Mammary epithelial cell (primary cell): Measurements from ENCODE around the gene CXCL12.

ENCODE experiments used
- EZH2 ChIP-seq: IDR thresholded peaks from 2 replicates; pipeline ENCODE4 v1.6.1; 2012; ENCODE audit warnings: low read length, inconsistent platforms, borderline replicate concordance
- TF ChIP-seq, protein P1 (sequence below), 2 donors: IDR thresholded peaks in 1 of 2; conservative IDR thresholded peaks in 1 of 2; 2 replicates each; pipeline ENCODE4 v1.5.1; 2011 to 2012; ENCODE audit warnings: inconsistent platforms in 2 of 2, low read length in 2 of 2, mild to moderate bottlenecking in 2 of 2, control low read depth in 1 of 2, low read depth in 1 of 2; ENCODE audit not compliant: insufficient read depth in 1 of 2; ENCODE audit errors: extremely low read depth in 1 of 2

DNA sequence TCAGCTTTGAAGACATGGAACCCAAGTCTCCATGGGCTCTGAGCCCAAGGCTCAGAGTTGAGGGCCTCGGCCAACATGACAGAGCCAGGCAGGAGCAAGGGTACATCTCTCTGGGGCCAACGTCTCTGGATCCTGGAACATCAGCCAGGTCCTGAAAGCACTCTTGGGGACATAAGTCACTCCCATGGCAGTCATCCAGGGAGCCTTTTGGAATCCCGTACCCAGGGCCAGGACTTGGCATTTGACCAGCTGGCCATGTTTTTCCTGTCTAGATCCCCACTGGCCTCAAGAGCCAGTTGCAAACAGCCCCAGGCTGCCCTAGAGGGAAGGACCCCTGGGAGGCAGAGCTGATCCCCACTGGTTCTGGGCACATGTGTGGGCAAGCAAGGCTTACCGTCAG is 4.3 kb upstream of the CXCL12 start:
- TF ChIP-seq, protein P1, sequence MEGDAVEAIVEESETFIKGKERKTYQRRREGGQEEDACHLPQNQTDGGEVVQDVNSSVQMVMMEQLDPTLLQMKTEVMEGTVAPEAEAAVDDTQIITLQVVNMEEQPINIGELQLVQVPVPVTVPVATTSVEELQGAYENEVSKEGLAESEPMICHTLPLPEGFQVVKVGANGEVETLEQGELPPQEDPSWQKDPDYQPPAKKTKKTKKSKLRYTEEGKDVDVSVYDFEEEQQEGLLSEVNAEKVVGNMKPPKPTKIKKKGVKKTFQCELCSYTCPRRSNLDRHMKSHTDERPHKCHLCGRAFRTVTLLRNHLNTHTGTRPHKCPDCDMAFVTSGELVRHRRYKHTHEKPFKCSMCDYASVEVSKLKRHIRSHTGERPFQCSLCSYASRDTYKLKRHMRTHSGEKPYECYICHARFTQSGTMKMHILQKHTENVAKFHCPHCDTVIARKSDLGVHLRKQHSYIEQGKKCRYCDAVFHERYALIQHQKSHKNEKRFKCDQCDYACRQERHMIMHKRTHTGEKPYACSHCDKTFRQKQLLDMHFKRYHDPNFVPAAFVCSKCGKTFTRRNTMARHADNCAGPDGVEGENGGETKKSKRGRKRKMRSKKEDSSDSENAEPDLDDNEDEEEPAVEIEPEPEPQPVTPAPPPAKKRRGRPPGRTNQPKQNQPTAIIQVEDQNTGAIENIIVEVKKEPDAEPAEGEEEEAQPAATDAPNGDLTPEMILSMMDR (conservative IDR thresholded peaks at IDR 0.05 in 1 of 2, IDR thresholded peaks at IDR 0.05 in 1 of 2; ENCODE audit: extremely low read depth in 1 of 2, insufficient read depth in 1 of 2, low read depth in 1 of 2, low read length in 2 of 2) = no peak
- TF ChIP-seq EZH2 = no peak
